Measurements from ENCODE around the gene BYSL.

DNA sequence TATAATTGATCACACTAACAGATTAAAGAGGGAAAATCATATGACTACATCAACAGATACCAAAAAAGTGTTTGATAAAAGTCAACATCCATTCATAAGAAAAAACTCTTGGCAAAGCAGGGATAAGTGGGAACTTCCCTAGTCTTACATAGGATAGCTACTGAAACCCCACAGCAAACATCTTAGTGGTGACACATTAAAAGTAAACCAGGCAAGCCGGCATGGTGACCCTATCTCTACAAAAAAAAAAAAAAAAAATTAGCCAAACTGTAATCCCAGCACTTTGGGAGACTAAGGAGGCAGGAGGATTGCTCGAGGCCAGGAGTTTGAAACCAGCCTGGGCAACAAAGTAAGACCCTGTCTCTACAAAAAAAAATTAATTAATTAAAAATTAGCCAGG, 34.1 kb downstream of the BYSL start:
- TF ChIP-seq CTCF (conservative IDR thresholded peaks at IDR 0.05), result no peak
- TF ChIP-seq EZH2 (IDR thresholded peaks at IDR 0.05; ENCODE audit: low read depth), result no peak

Data from PC-9 (cell line).